ENCODE data around the gene SLC11A1.
A peak's percentile ranks its signal among the peaks of the same experiment; 100 is the strongest.

The SLC11A1 gene

GRCh38 chr2:218396688-218397462, 14.8 kb downstream of the SLC11A1 start (continued):
- TF ChIP-seq ZNF518A (tag by site-specific recombination; conservative IDR thresholded peaks at IDR 0.05; ENCODE audit: low read depth) (no peak), ZNF280D (tag by site-specific recombination; IDR thresholded peaks at IDR 0.05) (no peak), ZNF621 (tag by site-specific recombination; IDR thresholded peaks at IDR 0.05) (no peak), ZSCAN18 (tag by site-specific recombination; IDR thresholded peaks at IDR 0.05) (no peak), ZNF16 (tag by site-specific recombination; IDR thresholded peaks at IDR 0.05; ENCODE audit: low read depth) (no peak), ZNF514 (tag by site-specific recombination; IDR thresholded peaks at IDR 0.05) (no peak), ZBTB10 (tag by site-specific recombination; IDR thresholded peaks at IDR 0.05) (no peak), ZNF521 (tag by site-specific recombination; IDR thresholded peaks at IDR 0.05) (no peak), SCRT1 (tag by site-specific recombination; IDR thresholded peaks at IDR 0.05; ENCODE audit: borderline replicate concordance) (peak; percentile 91), ZNF660 (tag by site-specific recombination; IDR thresholded peaks at IDR 0.05) (no peak), ZBTB11 (tag by site-specific recombination; conservative IDR thresholded peaks at IDR 0.05; ENCODE audit: low read depth) (no peak), ZNF548 (tag by site-specific recombination; IDR thresholded peaks at IDR 0.05) (no peak), ZNF76 (tag by site-specific recombination; IDR thresholded peaks at IDR 0.05; ENCODE audit: borderline replicate concordance, low read depth) (no peak), ZNF560 (tag by site-specific recombination; IDR thresholded peaks at IDR 0.05; ENCODE audit: borderline replicate concordance) (no peak), HOXC10 (CRISPR knock-in tag; IDR thresholded peaks at IDR 0.05) (no peak), PRDM1 (tag by site-specific recombination; IDR thresholded peaks at IDR 0.05) (no peak), ZNF510 (tag by site-specific recombination; IDR thresholded peaks at IDR 0.05; ENCODE audit: insufficient replicate concordance) (no peak), ZNF174 (tag by site-specific recombination; IDR thresholded peaks at IDR 0.05) (no peak), ZNF48 (tag by site-specific recombination; IDR thresholded peaks at IDR 0.05) (no peak), ZNF670 (tag by site-specific recombination; IDR thresholded peaks at IDR 0.05; ENCODE audit: low read depth) (no peak), EGR2 (tag by site-specific recombination; IDR thresholded peaks at IDR 0.05; ENCODE audit: low read depth) (no peak), ZNF645 (tag by site-specific recombination; IDR thresholded peaks at IDR 0.05) (no peak)
